GM18907 (cell line): ENCODE data around the gene PI4KA.
"Not testable (repeated sequence)": the region's sequence is repeated elsewhere in the genome, so short reads cannot be mapped to it uniquely, and the experiment has no call there.

Experiments used
- ATAC-seq: cut with Tn5 transposase; IDR thresholded peaks from one replicate; pipeline ENCODE4 v1.9.1; 2021; ENCODE audit warnings: mild to moderate bottlenecking, moderate library complexity; ENCODE audit not compliant: unreplicated experiment

PI4KA gene

GRCh38 chr22:20702175-20702545 is 156.5 kb downstream of the PI4KA start:
- peak; percentile 29 for ATAC-seq

GRCh38 chr22:20701680-20702136 is 156.9 kb downstream of the PI4KA start:
- peak; percentile 8 for ATAC-seq

- ATAC-seq, result not testable (repeated sequence)
Observed at GRCh38 chr22:20700347-20700746, 158.3 kb downstream of the PI4KA start.

- not testable (repeated sequence) for ATAC-seq
Observed at GRCh38 chr22:20699856-20700255, 158.8 kb downstream of the PI4KA start.

- ATAC-seq, result not testable (repeated sequence)
Observed at GRCh38 chr22:20697481-20698113, 161.0 kb downstream of the PI4KA start.

GRCh38 chr22:20696056-20696455 is 162.6 kb downstream of the PI4KA start:
- not testable (repeated sequence) for ATAC-seq

GRCh38 chr22:20695205-20695604 is 163.4 kb downstream of the PI4KA start:
- not testable (repeated sequence) for ATAC-seq

- ATAC-seq, result not testable (repeated sequence)
Observed at GRCh38 chr22:20694256-20694655, 164.4 kb downstream of the PI4KA start.

- not testable (repeated sequence) for ATAC-seq
Observed at GRCh38 chr22:20692926-20693325, 165.7 kb downstream of the PI4KA start.

GRCh38 chr22:20690586-20691317 is 167.9 kb downstream of the PI4KA start:
- not testable (repeated sequence) for ATAC-seq

- ATAC-seq, result not testable (repeated sequence)
Observed at GRCh38 chr22:20687356-20688172, 171.0 kb downstream of the PI4KA start.

- ATAC-seq, result not testable (repeated sequence)
Observed at GRCh38 chr22:20685764-20686163, 172.8 kb downstream of the PI4KA start.

GRCh38 chr22:20678792-20679435 is 179.7 kb downstream of the PI4KA start:
- not testable (repeated sequence) for ATAC-seq

GRCh38 chr22:20677684-20678242 is 180.8 kb downstream of the PI4KA start:
- ATAC-seq, result no peak

- ATAC-seq, result not testable (repeated sequence)
Observed at GRCh38 chr22:20675613-20676012, 183.0 kb downstream of the PI4KA start.

GRCh38 chr22:20674998-20675397 is 183.6 kb downstream of the PI4KA start:
- ATAC-seq, result no peak

- no peak for ATAC-seq
Observed at GRCh38 chr22:20673295-20674195, 185.1 kb downstream of the PI4KA start.

GRCh38 chr22:20672732-20673131 is 185.9 kb downstream of the PI4KA start:
- no peak for ATAC-seq

GRCh38 chr22:20672082-20672424 is 186.6 kb downstream of the PI4KA start:
- no peak for ATAC-seq
